ENCODE measurements around the gene SPIRE1. TPM values are rescaled to one million over a fixed set of nuclear protein-coding genes. Genes with fewer than 3 reads are reported as not detected.

Gene SPIRE1
- total RNA-seq, 4 donors from 2014 or later: 25.3 to 39.5 (median 30.6) TPM

GRCh38 chr18:12701161-12701560 lies 43.3 kb upstream of the SPIRE1 start:
- Histone ChIP-seq H3K27me3 (no peaks in the 10 kb centered on the region), H3K9me3 (no peaks in the 10 kb centered on the region), H3K4me3 (replicated peaks in 1 of 3) (no peak overlapping the region), H3K27ac (no peak overlapping the region), H3K4me1 (peaks cover 6 to 17% of the 10 kb centered on the region in 2 donors), H3K36me3 (peaks cover 0 to 3% of the 10 kb centered on the region in 2 donors)
- TF ChIP-seq POLR2A (IDR thresholded peaks at IDR 0.05) (no peak), CTCF (IDR thresholded peaks at IDR 0.05) (no peak)
- WGBS, 2 donors: 86 to 90% methylated on average over 3 of the region's 3 CpGs
- DNase-seq: no peak
- intact Hi-C loops (cut with DNase I): no loop called here

GRCh38 chr18:12699747-12700146 lies 41.8 kb upstream of the SPIRE1 start:
- 88 to 91% methylated on average over 2 of the region's 2 CpGs for WGBS, 2 donors
- no peaks in the 10 kb centered on the region for H3K9me3 ChIP-seq
- H3K27me3 ChIP-seq: no peaks in the 10 kb centered on the region
- H3K36me3 ChIP-seq: peaks cover 0 to 3% of the 10 kb centered on the region in 2 donors
- no peak overlapping the region for H3K4me3 ChIP-seq (replicated peaks in 1 of 3)
- no peak overlapping the region for H3K27ac ChIP-seq
- TF ChIP-seq POLR2A (IDR thresholded peaks at IDR 0.05): no peak
- no peak for TF ChIP-seq CTCF (IDR thresholded peaks at IDR 0.05)
- intact Hi-C loops (cut with DNase I): no loop called here
- H3K4me1 ChIP-seq: peaks cover 6 to 15% of the 10 kb centered on the region in 2 donors
- no peak for DNase-seq

- intact Hi-C loops (cut with DNase I): no loop called here
These were observed 36.1 kb upstream of the SPIRE1 start for GRCh38 chr18:12694032-12694431.

GRCh38 chr18:12692206-12692605 lies 34.3 kb upstream of the SPIRE1 start:
- Histone ChIP-seq H3K4me3 (replicated peaks in 1 of 3) (no peak overlapping the region), H3K9me3 (no peaks in the 10 kb centered on the region), H3K36me3 (peaks cover 0 to 2% of the 10 kb centered on the region in 2 donors), H3K4me1 (no peaks in the 10 kb centered on the region), H3K27me3 (no peaks in the 10 kb centered on the region), H3K27ac (no peak overlapping the region)
- DNase-seq: no peak
- WGBS, 2 donors: 85 to 89% methylated on average over 9 of the region's 9 CpGs
- intact Hi-C loops (cut with DNase I): no loop called here
- no peak for TF ChIP-seq POLR2A (IDR thresholded peaks at IDR 0.05)
- TF ChIP-seq CTCF (IDR thresholded peaks at IDR 0.05): no peak

More at GRCh38 chr18:12694032-12694431, 36.1 kb upstream of the SPIRE1 start:
- no peak overlapping the region for H3K27ac ChIP-seq
- WGBS, 2 donors: 43 to 70% methylated on average over 2 of the region's 2 CpGs
- peaks cover 0 to 5% of the 10 kb centered on the region in 2 donors for H3K36me3 ChIP-seq
- no peaks in the 10 kb centered on the region for H3K4me1 ChIP-seq
- no peak overlapping the region for H3K4me3 ChIP-seq (replicated peaks in 1 of 3)
- no peak for DNase-seq
- TF ChIP-seq CTCF (IDR thresholded peaks at IDR 0.05) (no peak), POLR2A (IDR thresholded peaks at IDR 0.05) (no peak)
- no peaks in the 10 kb centered on the region for H3K27me3 ChIP-seq
- H3K9me3 ChIP-seq: no peaks in the 10 kb centered on the region

GRCh38 chr18:12689256-12689850 lies 31.4 kb upstream of the SPIRE1 start:
- no peaks in the 10 kb centered on the region for H3K27me3 ChIP-seq
- H3K36me3 ChIP-seq: peaks cover 0 to 3% of the 10 kb centered on the region in 2 donors

More at GRCh38 chr18:12689256-12689850, 31.4 kb upstream of the SPIRE1 start:
- intact Hi-C loops (cut with DNase I): no loop called here
- H3K4me1 ChIP-seq: no peaks in the 10 kb centered on the region
- H3K27ac ChIP-seq: no peak overlapping the region
- DNase-seq: no peak
- H3K9me3 ChIP-seq: no peaks in the 10 kb centered on the region
- TF ChIP-seq POLR2A (IDR thresholded peaks at IDR 0.05) (no peak), CTCF (IDR thresholded peaks at IDR 0.05) (no peak)
- no peak overlapping the region for H3K4me3 ChIP-seq (replicated peaks in 1 of 3)
- WGBS, 2 donors: 83 to 86% methylated on average over 4 of the region's 4 CpGs
